Measurements from ENCODE around the gene LETM1. TPM values are rescaled to one million over a fixed set of nuclear protein-coding genes. Genes with fewer than 3 reads are reported as not detected.

LETM1 gene
- total and polyA plus RNA-seq, 2 of the 8 experiments (the other 6 are each of a cell fraction or from before 2014, with no cell fraction given), result 19.8 to 50.1 TPM

- Histone ChIP-seq H4K91ac (replicated peaks; ENCODE audit: insufficient read length, low read length) (no peak overlapping the region), H3K4ac (replicated peaks; ENCODE audit: insufficient read length, low read depth, low read length) (no peak overlapping the region), H3K4me3 (ENCODE audit: extremely low read depth in 1 of 4, insufficient read depth in 2 of 4, low read depth in 3 of 4, low read length in 4 of 4) (no peak overlapping the region), H2BK15ac (ENCODE audit: low read length) (no peak overlapping the region), H2BK5ac (ENCODE audit: low read depth, low read length) (no peak overlapping the region), H2BK120ac (replicated peaks; ENCODE audit: low read depth, low read length) (no peak overlapping the region), H2AFZ (ENCODE audit: low read length) (no peak overlapping the region), H3K56ac (replicated peaks; ENCODE audit: insufficient read length, low read depth, low read length) (no peak overlapping the region), H3K23ac (ENCODE audit: insufficient read length) (no peak overlapping the region), H3K9ac (replicated peaks in 1 of 4; ENCODE audit: extremely low read depth in 1 of 4, low read depth in 3 of 4, low read length in 3 of 4) (no peak overlapping the region), H4K20me1 (replicated peaks in 1 of 2; ENCODE audit: control insufficient read depth in 1 of 2, insufficient read depth in 2 of 2, low read length in 2 of 2) (peaks cover 29 to 36% of the 10 kb centered on the region in 2 experiments), H4K5ac (ENCODE audit: insufficient read length, low read depth, low read length) (no peak overlapping the region), H3K4me1 (replicated peaks in 1 of 4; ENCODE audit: control insufficient read depth in 3 of 4, insufficient read depth in 4 of 4, low read length in 3 of 4) (no peaks in the 10 kb centered on the region), H3K18ac (ENCODE audit: extremely low read depth, low read length) (no peak overlapping the region), H3K27me3 (replicated peaks in 1 of 4; ENCODE audit: control insufficient read depth in 3 of 4, extremely low read depth in 1 of 4, insufficient read depth in 3 of 4, low read length in 3 of 4) (no peaks in the 10 kb centered on the region), H2BK12ac (ENCODE audit: low read depth, low read length) (no peak overlapping the region), H3K23me2 (ENCODE audit: low read depth, low read length) (no peaks in the 10 kb centered on the region; the same call in 1 of the 2 replicates), H2AK5ac (ENCODE audit: low read depth, low read length) (no peak overlapping the region), H2BK20ac (ENCODE audit: low read length) (no peak overlapping the region), H3K79me1 (ENCODE audit: low read depth, low read length) (peaks cover 15% of the 10 kb centered on the region), H3K14ac (ENCODE audit: insufficient read length) (no peak overlapping the region), H3K36me3 (ENCODE audit: control insufficient read depth in 2 of 4, insufficient read depth in 4 of 4, low read length in 3 of 4) (peaks cover 10 to 13% (median 11%) of the 10 kb centered on the region in 4 experiments; a peak in 7 of 8 replicates), H3K79me2 (ENCODE audit: control insufficient read depth in 1 of 2, insufficient read depth in 2 of 2, low read length in 2 of 2) (peaks cover 7 to 66% of the 10 kb centered on the region in 2 experiments; a peak in 3 of 4 replicates), H3K4me2 (ENCODE audit: insufficient read depth in 1 of 2, low read depth in 2 of 2, low read length in 2 of 2) (no peak overlapping the region), H3K27ac (ENCODE audit: low read depth, low read length) (no peak overlapping the region), H4K8ac (ENCODE audit: extremely low read depth, insufficient read depth, low read length) (no peak overlapping the region), H3K9me3 (ENCODE audit: insufficient read depth in 2 of 2, low read depth in 1 of 2, low read length in 1 of 2) (no peaks in the 10 kb centered on the region)
- POLR2A ChIA-PET (ENCODE audit: partially characterized antibody), result interaction anchor here (1.2 kb wide), 1 partner anchor 9 kb away, joined by 3 read pairs; no protein-coding TSS in a partner anchor
- FAIRE-seq (no peak), DNase-seq (ENCODE audit: low read depth in 1 of 2, low spot score in 2 of 2) (no peak)
- TF ChIP-seq BRCA1 (IDR thresholded peaks at IDR 0.05; ENCODE audit: low read depth, low read length) (no peak), CBX8 (IDR thresholded peaks at IDR 0.05; ENCODE audit: borderline replicate concordance, low read depth, low read length) (no peak), JUN (IDR thresholded peaks at IDR 0.05; ENCODE audit: low read depth, low read length) (no peak), TCF12 (IDR thresholded peaks at IDR 0.05; ENCODE audit: low read depth, low read length) (no peak), SIRT6 (IDR thresholded peaks at IDR 0.05; ENCODE audit: low read length) (no peak), RFX5 (IDR thresholded peaks at IDR 0.05; ENCODE audit: borderline replicate concordance, low read depth, low read length) (no peak), RAD21 (IDR thresholded peaks at IDR 0.05 in 1 of 2, conservative IDR thresholded peaks at IDR 0.05 in 1 of 2; ENCODE audit: low read depth in 2 of 2, low read length in 2 of 2) (no peak), HDAC6 (IDR thresholded peaks at IDR 0.05; ENCODE audit: low read depth, low read length) (no peak), KDM5A (IDR thresholded peaks at IDR 0.05; ENCODE audit: low read length) (no peak)
- CTCF ChIA-PET (ENCODE audit: partially characterized antibody), result interaction anchor here (1.1 to 6.0 kb wide), 7 partner anchors 9 to 53 kb away, joined by 4 to 65 read pairs (median 4); no protein-coding TSS in a partner anchor
- 83 to 100% methylated on average over 1 to 5 of the region's 6 CpGs for WGBS, 2 experiments (ENCODE audit: extremely low coverage in 1 of 2, insufficient coverage in 1 of 2, insufficient read length in 1 of 2, insufficient replicate concordance in 2 of 2, low coverage in 1 of 2, low lambda C conversion rate in 2 of 2, missing lambda C conversion rate in 1 of 2)
These were observed 40.7 kb upstream of the LETM1 start for GRCh38 chr4:1896658-1896991.
